Stomach (tissue), 9 donors: ENCODE measurements around the gene TANC1. TPM values are rescaled to one million over a fixed set of nuclear protein-coding genes. Genes with fewer than 3 reads are reported as not detected.

Experiments
- DNase-seq, 2 donors: peaks; one replicate each; pipeline versions ENCODE4 v3.0.0 to v3.0.0-alpha.2; 2013 to 2019
- H3K27ac ChIP-seq, 5 donors: fragments of 200-600 bp in 4 of 5; sonication (generic) in 4 of 5; one replicate each; pipeline ENCODE4 v1.5.1; 2013 to 2019; ENCODE audit warnings: mild to moderate bottlenecking in 1 of 5, moderate library complexity in 1 of 5
- H3K27me3 ChIP-seq, 3 donors: fragments of 200-600 bp; sonication (generic); one replicate each; pipeline ENCODE4 v1.5.1; 2017 to 2019; ENCODE audit warnings: mixed run types in 1 of 3
- H3K36me3 ChIP-seq, 4 donors: fragments of 200-600 bp; sonication (generic); 1 replicate in 3 of 4; 2 replicates in 1 of 4; pipeline ENCODE4 v1.5.1; 2016 to 2019
- H3K4me1 ChIP-seq, 4 donors: fragments of 200-600 bp; sonication (generic); one replicate each; pipeline ENCODE4 v1.5.1; 2016 to 2019
- H3K4me3 ChIP-seq, 4 donors: fragments of 200-600 bp; sonication (generic) in 3 of 4; one replicate each; pipeline ENCODE4 v1.5.1; 2016 to 2019; ENCODE audit warnings: mild to moderate bottlenecking in 1 of 4
- H3K9me3 ChIP-seq, 4 donors: fragments of 200-600 bp; sonication (generic); one replicate each; pipeline ENCODE4 v1.5.1; 2016 to 2019
- EP300 ChIP-seq: sonication (generic); formaldehyde crosslinking; IDR thresholded peaks from one replicate; pipeline ENCODE4 v1.6.1; 2017; ENCODE audit warnings: antibody characterized with exemption
- POLR2A ChIP-seq, 4 donors: fragments of 450-650 bp; IDR thresholded peaks; one replicate each; pipeline ENCODE4 v1.6.1; 2016; ENCODE audit warnings: antibody characterized with exemption in 4 of 4, control low read depth in 2 of 4, mild to moderate bottlenecking in 1 of 4, moderate library complexity in 1 of 4
- POLR2AphosphoS5 ChIP-seq, 3 donors: sonication (generic); formaldehyde crosslinking; IDR thresholded peaks; one replicate each; pipeline ENCODE4 v1.6.1; 2016; ENCODE audit warnings: antibody characterized with exemption in 3 of 3
- whole genome bisulfite sequencing, 5 donors: extraction: QIAGEN DNeasy Blood & Tissue Kit in 3 of 5; methylation state at CpG; one replicate each; pipeline versions ENCODE4 v1.1.5 to v1.1.7; 2013 to 2018; 5-methylcytosine and 5-hydroxymethylcytosine counted together
- intact Hi-C: fragments of 100-400 bp; cut with DNase I; formaldehyde crosslinking; loops from one replicate; pipeline ENCODE4 v1.15.1; 2023; ENCODE audit warnings: low total_unique reads
- polyA plus RNA-seq, 3 donors: library from polyadenylated mRNA; stranded (reverse); fragments of 200-250 nt; gene quantifications; one replicate each; pipeline ENCODE4 v1.2.3, GENCODE V29; 2013
- total RNA-seq, 5 donors: library from RNA; depleted of rRNA; stranded (reverse); fragments of >200 nt; gene quantifications; one replicate each; pipeline versions ENCODE4 v1.1.0 to v1.2.3, GENCODE V29; 2014 to 2016
- TF ChIP-seq, protein P1 (sequence below), 7 experiments: fragments of 450-650 bp in 4 of 7; fragments of 200-600 bp in 3 of 7; sonication (generic) in 3 of 7; IDR thresholded peaks; one replicate each; pipeline ENCODE4 v1.5.1; 2016 to 2019; ENCODE audit warnings: antibody characterized with exemption in 7 of 7, control low read depth in 2 of 7, mild to moderate bottlenecking in 1 of 7
- donor health status: healthy with polysubstance abuse.
- donor health status: Bipolar disorder and iron deficiency.
- donor health status: healthy.

TANC1 gene
- total and polyA plus RNA-seq, 8 donors, result 4.9 to 59.7 (median 37.7) TPM

GRCh38 chr2:159251296-159252173, 283.1 kb downstream of the TANC1 start:
- peaks cover 0 to 35% (median 26%) of the 10 kb centered on the region in 4 donors for H3K36me3 ChIP-seq
- H3K4me1 ChIP-seq, result peaks cover 0 to 17% (median 7%) of the 10 kb centered on the region in 4 donors
- H3K9me3 ChIP-seq, result peaks cover 0 to 6% (median 0%) of the 10 kb centered on the region in 4 donors
- H3K4me3 ChIP-seq, result no peak overlapping the region
- WGBS, 5 donors, result 84 to 89% (median 89%) methylated on average over 12 of the region's 12 CpGs
- no peak overlapping the region for H3K27ac ChIP-seq
- DNase-seq, result no peak
- intact Hi-C loops, result no loop called here
- no peak for TF ChIP-seq POLR2AphosphoS5 (IDR thresholded peaks at IDR 0.05)
- TF ChIP-seq EP300, result no peak
- TF ChIP-seq, protein P1, sequence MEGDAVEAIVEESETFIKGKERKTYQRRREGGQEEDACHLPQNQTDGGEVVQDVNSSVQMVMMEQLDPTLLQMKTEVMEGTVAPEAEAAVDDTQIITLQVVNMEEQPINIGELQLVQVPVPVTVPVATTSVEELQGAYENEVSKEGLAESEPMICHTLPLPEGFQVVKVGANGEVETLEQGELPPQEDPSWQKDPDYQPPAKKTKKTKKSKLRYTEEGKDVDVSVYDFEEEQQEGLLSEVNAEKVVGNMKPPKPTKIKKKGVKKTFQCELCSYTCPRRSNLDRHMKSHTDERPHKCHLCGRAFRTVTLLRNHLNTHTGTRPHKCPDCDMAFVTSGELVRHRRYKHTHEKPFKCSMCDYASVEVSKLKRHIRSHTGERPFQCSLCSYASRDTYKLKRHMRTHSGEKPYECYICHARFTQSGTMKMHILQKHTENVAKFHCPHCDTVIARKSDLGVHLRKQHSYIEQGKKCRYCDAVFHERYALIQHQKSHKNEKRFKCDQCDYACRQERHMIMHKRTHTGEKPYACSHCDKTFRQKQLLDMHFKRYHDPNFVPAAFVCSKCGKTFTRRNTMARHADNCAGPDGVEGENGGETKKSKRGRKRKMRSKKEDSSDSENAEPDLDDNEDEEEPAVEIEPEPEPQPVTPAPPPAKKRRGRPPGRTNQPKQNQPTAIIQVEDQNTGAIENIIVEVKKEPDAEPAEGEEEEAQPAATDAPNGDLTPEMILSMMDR (IDR thresholded peaks at IDR 0.05), result no peak
- no peak for TF ChIP-seq POLR2A (IDR thresholded peaks at IDR 0.05)
- H3K27me3 ChIP-seq, result no peaks in the 10 kb centered on the region

DNA sequence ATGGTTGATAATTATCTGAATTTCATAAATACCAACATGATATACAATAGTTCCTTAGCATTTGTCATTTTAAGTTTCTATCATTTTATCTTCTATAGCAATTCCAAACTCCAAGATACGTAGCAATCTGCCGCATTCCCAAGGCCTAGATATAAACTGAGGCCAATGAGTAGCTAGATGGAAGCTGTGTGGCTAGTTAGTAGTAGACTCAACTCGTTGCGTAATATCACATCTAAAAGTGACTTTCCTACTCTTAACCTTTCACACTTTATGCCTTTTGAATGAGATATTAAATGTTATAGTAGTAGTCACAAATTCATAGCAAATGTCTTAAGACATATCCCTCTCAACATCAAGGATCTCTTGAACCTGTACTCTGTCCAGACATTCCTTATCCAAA, 284.5 kb downstream of the TANC1 start:
- H3K36me3 ChIP-seq, result peaks cover 7 to 36% (median 32%) of the 10 kb centered on the region in 4 donors
- H3K4me1 ChIP-seq, result peaks cover 0 to 17% (median 7%) of the 10 kb centered on the region in 4 donors
- TF ChIP-seq, protein P1 (IDR thresholded peaks at IDR 0.05), result no peak
- TF ChIP-seq EP300 (no peak), POLR2AphosphoS5 (IDR thresholded peaks at IDR 0.05) (no peak), POLR2A (IDR thresholded peaks at IDR 0.05) (no peak)
- no peaks in the 10 kb centered on the region for H3K9me3 ChIP-seq
- intact Hi-C loops, result no loop called here
- H3K4me3 ChIP-seq, result no peak overlapping the region
- H3K27ac ChIP-seq, result no peak overlapping the region
- H3K27me3 ChIP-seq, result no peaks in the 10 kb centered on the region
- DNase-seq, result no peak
- WGBS, 5 donors, result 94 to 99% (median 96%) methylated on average over 4 of the region's 4 CpGs

DNA sequence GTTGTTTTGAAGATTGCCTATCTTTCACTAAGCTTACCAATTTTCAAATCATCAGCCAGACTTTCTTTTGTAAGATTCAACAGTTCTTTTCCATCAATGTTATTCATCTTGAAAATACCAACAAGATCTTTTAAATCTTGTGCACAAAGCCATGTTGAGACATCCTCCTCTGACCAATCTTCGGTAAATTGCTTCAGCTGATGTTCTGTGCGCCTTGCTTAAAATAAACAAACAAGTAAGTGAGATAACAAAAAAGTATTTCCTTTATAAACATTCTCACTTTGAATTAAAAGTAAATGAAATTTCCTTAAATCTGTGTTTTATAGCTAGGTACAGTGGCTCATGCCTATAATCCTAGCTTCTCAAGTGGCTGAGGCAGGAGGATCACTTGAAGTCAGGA, 287.7 kb downstream of the TANC1 start:
- no peaks in the 10 kb centered on the region for H3K9me3 ChIP-seq
- H3K4me3 ChIP-seq, result no peak overlapping the region
- H3K4me1 ChIP-seq, result no peaks in the 10 kb centered on the region
- H3K27ac ChIP-seq, result peak overlapping the region in 1 of 5 donors; percentile 9
- H3K36me3 ChIP-seq, result peaks cover 7 to 46% (median 41%) of the 10 kb centered on the region in 4 donors
- WGBS, 5 donors, result 26 to 74% (median 46%) methylated on average over 2 of the region's 2 CpGs
- TF ChIP-seq POLR2A (IDR thresholded peaks at IDR 0.05) (no peak), EP300 (no peak), POLR2AphosphoS5 (IDR thresholded peaks at IDR 0.05) (peak in 1 of 3 donors; percentile 43)
- TF ChIP-seq, protein P1 (IDR thresholded peaks at IDR 0.05), result no peak
- intact Hi-C loops, result no loop called here
- no peak for DNase-seq
- no peaks in the 10 kb centered on the region for H3K27me3 ChIP-seq

DNA sequence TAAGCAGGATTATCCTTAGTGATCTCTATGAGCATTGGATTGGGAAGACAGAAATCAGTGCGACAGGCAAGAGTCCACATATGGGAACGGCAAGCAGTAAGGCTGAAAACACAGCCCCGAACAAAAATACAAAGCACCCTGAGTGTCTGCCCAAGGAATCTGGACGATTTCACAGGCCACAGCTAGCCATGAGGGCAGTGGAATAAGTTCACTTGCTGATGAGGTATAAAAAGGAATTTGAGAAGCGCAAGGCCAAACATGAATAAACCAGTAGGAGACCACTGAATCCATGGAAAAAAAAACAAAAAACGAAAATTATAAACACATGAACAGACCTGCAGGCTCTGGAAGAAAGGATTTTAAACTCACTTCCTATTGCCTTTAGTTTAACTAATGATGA, 293.8 kb downstream of the TANC1 start:
- H3K4me3 ChIP-seq, result no peak overlapping the region
- DNase-seq, result no peak
- H3K9me3 ChIP-seq, result no peaks in the 10 kb centered on the region
- no peaks in the 10 kb centered on the region for H3K4me1 ChIP-seq
- H3K36me3 ChIP-seq, result peaks cover 3 to 24% (median 21%) of the 10 kb centered on the region in 4 donors
- no peak for TF ChIP-seq POLR2A (IDR thresholded peaks at IDR 0.05)
- TF ChIP-seq, protein P1 (IDR thresholded peaks at IDR 0.05), result no peak
- no peak for TF ChIP-seq POLR2AphosphoS5 (IDR thresholded peaks at IDR 0.05)
- no peak for TF ChIP-seq EP300
- H3K27me3 ChIP-seq, result no peaks in the 10 kb centered on the region
- intact Hi-C loops, result no loop called here
- 89 to 91% (median 90%) methylated on average over 6 of the region's 6 CpGs for WGBS, 5 donors
- no peak overlapping the region for H3K27ac ChIP-seq
